DOHH2 (cell line): Measurements from ENCODE around the gene SRP14.

Source experiments
- CTCF ChIP-seq: fragments of 200-600 bp; sonication (generic); IDR thresholded peaks from one replicate; pipeline ENCODE4 v1.5.1; 2014; ENCODE audit warnings: antibody characterized with exemption, mild to moderate bottlenecking, low read depth, low read length; ENCODE audit not compliant: poor library complexity, severe bottlenecking
- EZH2phosphoT487 ChIP-seq: fragments of 200-600 bp; sonication (generic); IDR thresholded peaks from 2 replicates; pipeline ENCODE4 v1.6.1; 2017; ENCODE audit warnings: borderline replicate concordance, mild to moderate bottlenecking, antibody characterized with exemption, low read length, moderate library complexity, mixed read lengths

DNA sequence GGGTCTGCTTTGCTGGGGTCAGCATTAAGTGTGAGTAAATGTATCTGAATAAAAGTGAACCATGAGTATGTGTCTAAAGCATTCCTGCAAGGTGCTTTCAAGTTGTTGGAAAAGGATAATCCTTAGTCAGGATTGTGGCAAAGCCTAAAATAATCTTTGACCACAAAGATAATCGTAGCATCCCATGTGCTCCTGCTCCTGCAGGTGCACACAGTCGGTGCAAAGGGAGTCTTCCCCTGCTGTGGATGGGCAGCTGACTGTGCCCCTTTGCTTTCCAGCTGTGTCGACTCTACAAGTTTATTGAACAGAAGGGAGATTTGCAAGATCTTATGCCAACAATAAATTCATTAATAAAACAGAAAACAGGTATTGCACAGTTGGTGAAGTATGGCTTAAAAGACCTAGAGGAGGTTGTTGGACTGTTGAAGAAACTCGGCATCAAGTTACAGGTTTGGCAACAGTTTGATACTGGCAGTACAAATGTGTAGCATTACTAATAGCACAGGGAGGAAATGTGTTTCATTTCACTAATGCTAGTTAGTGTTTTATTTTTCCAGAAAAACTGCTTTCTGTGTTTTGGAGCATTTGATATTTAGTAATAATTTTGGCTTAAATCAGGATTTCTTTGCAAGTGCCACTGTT, 22.6 kb downstream of the SRP14 start:
- TF ChIP-seq CTCF = no peak
- no peak for TF ChIP-seq EZH2phosphoT487
